ENCODE data around the gene SUFU.

SUFU gene

DNA sequence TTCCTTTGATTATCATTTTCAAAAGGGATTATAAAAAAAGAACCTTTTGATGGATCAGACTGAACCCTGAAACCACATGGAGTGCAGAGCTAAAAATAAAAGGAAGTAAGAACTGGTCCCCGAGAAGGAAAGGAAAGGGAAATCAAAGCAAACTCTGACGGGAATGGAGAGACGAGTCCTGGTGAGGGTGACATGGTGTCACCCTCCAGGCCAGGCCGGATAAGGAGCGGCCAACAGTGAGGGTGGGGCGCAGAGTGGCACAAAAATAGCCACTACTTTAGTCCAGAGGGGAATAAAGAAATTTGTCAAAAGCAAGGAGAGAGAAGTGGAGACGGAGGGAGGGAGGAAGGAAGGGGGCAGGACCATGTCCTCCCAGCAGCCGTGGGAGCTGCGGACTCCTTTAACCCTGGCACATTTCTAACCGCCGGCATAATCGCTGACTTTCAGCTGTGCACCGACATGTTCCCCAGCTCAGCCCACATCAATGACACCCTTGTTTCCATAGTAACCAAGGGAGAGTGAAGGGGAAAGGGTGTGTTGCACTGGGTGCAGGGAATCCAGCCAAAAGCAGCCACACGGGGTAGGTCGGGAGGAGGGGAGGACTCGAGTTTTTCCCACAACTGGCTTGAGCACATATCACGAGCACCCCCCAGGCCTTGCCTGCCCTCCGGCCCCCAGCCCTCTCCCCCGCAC lies 170.2 kb downstream of the SUFU start:
- DNase-seq (ENCODE audit: low read depth), result peak; percentile 86

- no peak for DNase-seq (ENCODE audit: low read depth)
Observed at GRCh38 chr10:102674566-102674965, 170.8 kb downstream of the SUFU start.

DNA sequence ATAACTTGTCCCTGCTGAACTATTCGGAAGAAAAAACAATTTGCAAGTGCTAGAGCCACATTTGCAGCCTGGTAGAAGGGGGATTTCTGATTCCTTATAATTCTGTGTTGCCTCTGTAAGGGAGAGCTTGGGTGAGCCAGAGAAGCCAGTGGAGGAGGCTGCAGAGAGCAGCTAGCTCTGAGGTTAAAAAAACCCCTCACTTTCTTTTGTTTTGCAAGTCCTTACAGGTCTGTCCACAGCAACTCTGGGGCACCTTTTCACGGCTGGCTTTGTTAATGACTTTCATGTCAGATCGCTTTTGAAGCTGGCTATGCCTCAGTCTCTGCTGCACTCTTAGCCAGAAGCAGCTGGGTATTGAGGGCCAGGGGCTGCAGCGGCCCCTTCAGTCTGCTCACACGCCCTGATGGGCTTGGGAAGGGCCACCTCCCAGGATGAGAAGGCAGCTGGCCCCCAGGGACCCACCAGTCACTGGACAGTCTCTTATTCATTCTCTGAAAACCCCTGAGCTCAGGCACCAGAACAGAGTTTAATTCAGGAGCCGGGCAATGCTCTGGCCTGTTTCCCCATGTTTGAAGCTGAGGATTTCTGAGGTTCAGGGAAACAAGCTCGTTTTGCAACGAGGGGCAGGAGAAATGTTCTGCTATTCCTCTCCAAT lies 171.4 kb downstream of the SUFU start:
- no peak for DNase-seq (ENCODE audit: low read depth)

DNA sequence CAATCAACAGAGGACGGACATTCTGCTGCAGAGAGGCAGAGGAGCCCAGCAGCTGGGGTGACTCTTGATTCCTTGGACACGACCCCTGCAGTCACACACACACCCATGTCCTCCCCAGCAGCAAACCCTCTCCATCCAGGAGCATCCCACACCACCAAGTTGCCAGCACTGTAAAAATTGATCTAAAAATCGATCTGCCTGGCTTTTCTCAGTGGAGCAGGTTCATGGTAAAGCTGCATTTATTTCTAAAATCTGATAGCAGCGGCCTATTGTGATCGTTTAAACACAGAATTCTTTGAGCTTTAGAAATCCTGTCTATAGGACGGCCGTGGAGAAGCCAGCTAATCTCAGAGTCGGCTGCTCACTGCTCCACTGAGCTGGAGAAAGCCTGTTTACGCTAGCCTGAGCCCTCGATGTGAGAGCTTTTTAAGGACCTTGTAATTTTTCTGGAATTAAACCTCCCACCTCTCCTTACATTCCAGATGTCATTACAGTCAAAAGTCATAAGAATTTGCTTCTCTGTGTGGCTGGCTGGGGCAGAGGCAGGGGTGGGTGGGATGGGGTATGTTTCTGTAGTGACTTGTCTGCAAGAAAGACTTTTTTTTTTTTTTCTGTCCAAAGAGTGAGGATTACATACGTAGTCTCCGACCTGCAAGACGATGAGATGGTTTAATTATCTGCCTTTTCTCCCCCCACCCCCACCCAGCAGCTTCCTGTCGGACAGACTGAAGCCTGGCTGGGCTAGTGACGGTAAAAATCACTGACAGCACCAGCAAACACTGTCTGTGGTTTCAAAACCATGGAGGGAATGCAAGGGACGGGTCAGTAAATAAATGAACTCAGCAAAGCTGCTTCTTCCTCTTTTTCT lies 172.1 kb downstream of the SUFU start:
- DNase-seq (ENCODE audit: low read depth), result peak; percentile 99

DNA sequence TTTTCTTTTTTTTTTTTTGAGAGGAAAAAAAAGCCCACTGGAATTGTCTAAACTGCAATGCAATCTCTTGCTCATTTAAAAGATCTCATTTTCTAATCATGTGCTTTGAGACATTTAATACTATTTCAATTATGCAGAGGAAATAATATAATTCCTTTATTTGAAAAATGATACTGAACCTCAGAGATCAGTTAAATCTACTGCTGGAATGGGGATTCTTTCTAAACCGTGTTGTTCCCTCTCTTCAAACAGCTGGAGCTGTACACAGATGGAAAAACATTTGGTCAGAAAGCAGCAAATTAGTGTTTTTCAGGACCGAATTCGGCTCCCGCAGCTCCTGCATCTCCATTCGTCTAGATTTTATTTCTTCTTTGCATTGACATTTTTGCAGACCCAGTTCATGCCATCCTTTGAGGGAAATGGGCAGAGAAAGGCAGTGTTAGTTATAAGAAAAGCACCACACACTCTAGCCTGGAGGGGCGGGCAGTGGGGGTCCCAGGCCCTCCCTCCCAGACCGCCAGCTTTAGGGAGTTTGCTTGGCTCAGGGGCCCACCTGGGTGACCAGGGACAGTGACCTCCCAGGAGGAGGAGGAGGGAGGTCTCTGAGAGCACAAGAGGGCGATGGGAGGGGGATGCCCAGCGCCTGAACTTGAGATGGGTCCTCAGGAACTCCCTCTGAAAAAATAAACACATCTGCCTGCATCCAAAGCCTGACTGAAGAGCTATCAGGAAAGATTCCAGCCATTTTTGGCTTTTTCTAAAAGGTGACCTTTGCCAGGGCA lies 173.0 kb downstream of the SUFU start:
- no peak for DNase-seq (ENCODE audit: low read depth)

DNA sequence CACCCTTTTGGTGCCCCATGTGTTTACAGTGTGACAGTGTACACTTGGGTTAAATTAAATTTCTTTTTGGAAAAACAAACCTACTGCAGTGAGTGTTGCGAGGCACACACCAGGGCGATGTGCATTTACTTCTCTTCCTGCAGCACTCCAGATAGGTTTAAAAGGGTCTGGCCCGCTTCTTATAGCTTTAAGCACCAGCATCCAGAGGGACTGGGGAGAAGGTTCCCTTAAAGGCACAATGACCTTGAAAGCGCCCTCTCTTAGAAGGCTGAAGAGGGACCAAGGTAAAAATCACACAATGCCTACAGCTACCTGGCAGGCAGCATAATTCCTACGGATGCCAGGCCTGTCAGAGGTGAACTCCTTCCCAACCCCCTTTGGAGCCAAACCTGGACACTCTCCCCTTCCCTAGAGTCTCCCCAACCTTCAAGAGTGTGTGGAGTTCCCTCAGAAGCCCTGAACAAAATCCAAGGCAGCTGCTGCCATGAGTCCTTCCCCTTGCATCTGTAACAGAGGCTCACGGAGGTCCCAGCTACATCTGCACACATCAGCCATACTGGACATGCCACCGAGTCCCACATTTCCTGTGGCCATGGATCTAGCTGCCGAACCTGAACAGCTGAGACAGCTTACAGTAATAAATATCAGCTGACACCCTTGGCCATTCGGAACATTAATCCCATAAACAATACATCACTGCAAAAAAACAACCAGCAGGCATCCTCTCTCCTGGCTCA lies 173.7 kb downstream of the SUFU start:
- no peak for DNase-seq (ENCODE audit: low read depth)

GRCh38 chr10:102678068-102678400 lies 174.3 kb downstream of the SUFU start:
- DNase-seq (ENCODE audit: low read depth), result no peak

DNA sequence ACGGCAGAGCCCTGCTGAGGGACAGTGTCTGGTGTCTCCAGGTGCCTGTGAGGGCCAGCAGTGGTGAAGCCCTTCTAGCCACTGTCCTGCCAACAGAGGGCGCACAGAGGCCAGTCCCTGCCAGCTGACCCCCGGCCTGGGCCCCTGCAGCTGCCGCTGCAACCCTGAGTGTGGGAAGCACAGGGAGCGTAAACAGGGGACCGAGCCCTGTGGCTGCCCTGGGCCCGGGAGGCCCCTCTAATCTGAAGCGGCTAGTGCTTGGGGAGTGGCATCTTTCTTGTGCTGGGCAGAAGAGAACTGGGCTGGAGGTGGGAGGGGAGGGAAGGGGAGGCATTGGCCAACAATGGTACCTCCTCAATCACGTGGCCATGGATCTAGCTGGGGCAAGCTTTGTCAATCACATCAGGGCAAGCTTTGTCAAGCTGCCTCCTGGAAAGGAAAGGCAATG lies 175.1 kb downstream of the SUFU start:
- peak; percentile 60 for DNase-seq (ENCODE audit: low read depth)

DNA sequence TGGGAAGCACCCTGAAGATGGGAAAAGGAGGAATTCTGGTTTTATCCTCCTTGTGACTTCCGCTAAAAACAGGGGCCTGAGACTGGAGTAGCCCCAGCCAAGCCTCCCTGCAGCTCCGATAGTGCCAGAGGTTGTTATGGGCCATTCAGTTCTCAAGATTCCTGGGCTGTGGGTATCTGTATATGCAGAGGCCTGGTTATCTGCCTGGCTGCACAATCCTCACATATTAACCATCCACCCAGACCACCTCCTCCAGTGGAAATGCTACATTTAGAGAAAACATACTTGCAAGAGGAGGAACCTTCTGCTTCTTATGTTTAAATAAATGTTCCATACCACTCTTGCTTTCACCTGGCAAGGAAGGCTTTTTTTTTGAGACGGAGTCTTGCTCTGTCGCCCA lies 175.8 kb downstream of the SUFU start:
- DNase-seq (ENCODE audit: low read depth), result no peak

DNA sequence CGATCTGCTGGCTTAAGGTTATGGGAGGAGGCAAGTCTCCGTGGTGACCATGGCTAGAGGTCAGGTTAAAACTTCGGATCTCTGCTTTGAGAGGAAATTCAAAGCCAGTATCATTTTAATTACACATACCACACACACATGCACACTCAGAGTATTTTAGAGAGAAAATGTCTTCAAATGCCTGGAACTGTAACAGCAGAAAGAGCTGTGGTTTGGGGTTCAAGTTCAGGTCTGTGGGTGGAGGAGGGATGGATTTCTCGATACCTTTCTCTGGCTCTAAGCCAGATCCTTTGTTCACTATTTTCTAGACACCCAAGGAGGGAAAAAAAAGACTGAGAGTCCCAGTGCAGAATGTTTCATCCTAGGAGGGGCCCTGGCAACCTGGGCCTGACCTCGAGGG lies 177.9 kb downstream of the SUFU start:
- DNase-seq (ENCODE audit: low read depth), result no peak

- no peak for DNase-seq (ENCODE audit: low read depth)
Observed at GRCh38 chr10:102682416-102682815, 178.6 kb downstream of the SUFU start.

GRCh38 chr10:102682981-102683380 lies 179.2 kb downstream of the SUFU start:
- DNase-seq (ENCODE audit: low read depth), result no peak

Measured in EH (cell line).